Mesenchymal stem cell (in vitro differentiated cells and primary cell): ENCODE data around the gene ZNF592.

Experiments
- DNase-seq: peaks from one replicate; pipeline ENCODE4 v3.0.0-alpha.2; 2013
- H2AFZ ChIP-seq: one replicate; pipeline ENCODE4 v1.6.1; 2013; ENCODE audit warnings: low read depth, mild to moderate bottlenecking, control low read depth, inconsistent platforms, low read length, moderate library complexity
- H2AK5ac ChIP-seq: 2 replicates; pipeline ENCODE4 v1.6.1; 2013; ENCODE audit warnings: low read length, moderate library complexity, mild to moderate bottlenecking, inconsistent platforms; ENCODE audit not compliant: severe bottlenecking
- H2BK120ac ChIP-seq: one replicate; pipeline ENCODE4 v1.6.1; 2013; ENCODE audit warnings: low read depth, mild to moderate bottlenecking, inconsistent platforms, low read length, moderate library complexity
- H2BK12ac ChIP-seq, 2 experiments: one replicate each; pipeline ENCODE4 v1.6.1; 2013; ENCODE audit warnings: inconsistent platforms in 2 of 2, low read length in 2 of 2, mild to moderate bottlenecking in 2 of 2, moderate library complexity in 2 of 2, control low read depth in 1 of 2
- H2BK15ac ChIP-seq: one replicate; pipeline ENCODE4 v1.6.1; 2013; ENCODE audit warnings: mild to moderate bottlenecking, low read depth, inconsistent platforms; ENCODE audit not compliant: poor library complexity, severe bottlenecking
- H2BK5ac ChIP-seq: 2 replicates; pipeline ENCODE4 v1.6.1; 2013; ENCODE audit warnings: low read depth, mild to moderate bottlenecking, low read length, control low read depth, inconsistent platforms; ENCODE audit not compliant: poor library complexity, severe bottlenecking
- H3K14ac ChIP-seq, 2 experiments: one replicate each; pipeline ENCODE4 v1.6.1; 2013; ENCODE audit warnings: inconsistent platforms in 2 of 2, low read length in 2 of 2, control low read depth in 1 of 2, mild to moderate bottlenecking in 1 of 2, moderate library complexity in 1 of 2
- H3K18ac ChIP-seq, 2 experiments: one replicate each; pipeline ENCODE4 v1.6.1; 2013; ENCODE audit warnings: inconsistent platforms in 2 of 2, low read length in 2 of 2, control low read depth in 1 of 2, low read depth in 1 of 2, mild to moderate bottlenecking in 1 of 2
- H3K23ac ChIP-seq, 2 experiments: one replicate each; pipeline ENCODE4 v1.6.1; 2013; ENCODE audit warnings: inconsistent platforms in 2 of 2, low read length in 2 of 2, mild to moderate bottlenecking in 2 of 2, moderate library complexity in 2 of 2, control low read depth in 1 of 2
- H3K27ac ChIP-seq: 2 replicates; pipeline ENCODE4 v1.5.1; 2013; ENCODE audit warnings: mild to moderate bottlenecking, moderate library complexity, low read length, control low read depth, inconsistent platforms; ENCODE audit not compliant: poor library complexity, severe bottlenecking
- H3K27me3 ChIP-seq, 2 experiments: 2 replicates each; pipeline versions ENCODE4 v1.6.1 to v1.7.0; 2013; ENCODE audit warnings: low read length in 2 of 2, mild to moderate bottlenecking in 2 of 2, moderate library complexity in 2 of 2, control low read depth in 1 of 2, inconsistent platforms in 1 of 2; ENCODE audit not compliant: control insufficient read depth in 1 of 2, insufficient read depth in 1 of 2
- H3K36me3 ChIP-seq, 2 experiments: 2 replicates each; pipeline versions ENCODE4 v1.6.1 to v1.7.0; 2013; ENCODE audit warnings: low read length in 2 of 2, control low read depth in 1 of 2, inconsistent platforms in 1 of 2, low read depth in 1 of 2, mild to moderate bottlenecking in 1 of 2; ENCODE audit not compliant: insufficient read depth in 2 of 2, control insufficient read depth in 1 of 2
- H3K4ac ChIP-seq, 2 experiments: one replicate each; pipeline ENCODE4 v1.6.1; 2013; ENCODE audit warnings: inconsistent platforms in 2 of 2, low read length in 2 of 2, mild to moderate bottlenecking in 2 of 2, moderate library complexity in 2 of 2, control low read depth in 1 of 2, low read depth in 1 of 2
- H3K4me1 ChIP-seq: 2 replicates; pipeline ENCODE4 v1.6.1; 2013; ENCODE audit warnings: low read depth, low read length, control low read depth; ENCODE audit not compliant: control insufficient read depth, insufficient read depth
- H3K4me2 ChIP-seq: 2 replicates; pipeline ENCODE4 v1.6.1; 2013; ENCODE audit warnings: low read length, mild to moderate bottlenecking, inconsistent platforms; ENCODE audit not compliant: poor library complexity, severe bottlenecking
- H3K4me3 ChIP-seq, 2 experiments: 2 replicates each; pipeline versions ENCODE4 v1.5.1 to v1.7.0; 2013; ENCODE audit warnings: low read length in 2 of 2, mild to moderate bottlenecking in 2 of 2, control low read depth in 1 of 2, low read depth in 1 of 2; ENCODE audit not compliant: insufficient read depth in 1 of 2
- H3K79me1 ChIP-seq: replicated peaks from 2 replicates; pipeline ENCODE4 v1.6.1; 2013; ENCODE audit warnings: mild to moderate bottlenecking, control low read depth, low read length, inconsistent platforms; ENCODE audit not compliant: poor library complexity, severe bottlenecking
- H3K9ac ChIP-seq: 2 replicates; pipeline ENCODE4 v1.7.0; 2013; ENCODE audit warnings: mild to moderate bottlenecking, low read length, moderate library complexity
- H3K9me3 ChIP-seq: 2 replicates; pipeline ENCODE4 v1.7.0; 2013; ENCODE audit warnings: mild to moderate bottlenecking, low read length; ENCODE audit not compliant: control insufficient read depth
- H4K8ac ChIP-seq: one replicate; pipeline ENCODE4 v1.6.1; 2013; ENCODE audit warnings: inconsistent platforms, mild to moderate bottlenecking, low read length, moderate library complexity
- H4K91ac ChIP-seq: one replicate; pipeline ENCODE4 v1.6.1; 2013; ENCODE audit warnings: mild to moderate bottlenecking, low read length, inconsistent platforms
- WGBS: methylation state at CpG from one replicate; pipeline ENCODE4 v1.1.7; 2013; ENCODE audit warnings: mixed read lengths; 5-methylcytosine and 5-hydroxymethylcytosine counted together

ZNF592 gene

GRCh38 chr15:84834229-84834955 lies 86.0 kb downstream of the ZNF592 start:
- H3K79me1 ChIP-seq, result no peaks in the 10 kb centered on the region
- no peak overlapping the region for H3K4me3 ChIP-seq
- no peak overlapping the region for H2BK15ac ChIP-seq
- peak overlapping the region in 1 of 2 experiments; percentile 28 for H3K18ac ChIP-seq
- H3K14ac ChIP-seq, result no peak overlapping the region
- H3K9ac ChIP-seq, result no peak overlapping the region
- H2AFZ ChIP-seq, result no peak overlapping the region
- H2AK5ac ChIP-seq, result no peak overlapping the region
- no peak overlapping the region for H2BK12ac ChIP-seq
- H3K4me2 ChIP-seq, result no peak overlapping the region
- no peak for DNase-seq
- no peaks in the 10 kb centered on the region for H3K9me3 ChIP-seq
- H3K4me1 ChIP-seq, result peaks cover 14% of the 10 kb centered on the region
- H4K91ac ChIP-seq, result no peak overlapping the region
- no peak overlapping the region for H2BK120ac ChIP-seq
- peaks cover 19 to 37% of the 10 kb centered on the region in 2 experiments for H3K27me3 ChIP-seq
- no peak overlapping the region for H2BK5ac ChIP-seq
- H4K8ac ChIP-seq, result no peak overlapping the region
- 93% methylated on average over 4 of the region's 4 CpGs for WGBS
- H3K27ac ChIP-seq, result no peak overlapping the region
- no peak overlapping the region for H3K4ac ChIP-seq
- H3K23ac ChIP-seq, result no peak overlapping the region
- H3K36me3 ChIP-seq, result no peaks in the 10 kb centered on the region

GRCh38 chr15:84834969-84835368 lies 86.6 kb downstream of the ZNF592 start:
- no peak overlapping the region for H2BK5ac ChIP-seq
- H2BK15ac ChIP-seq, result no peak overlapping the region
- no peaks in the 10 kb centered on the region for H3K9me3 ChIP-seq
- no peak overlapping the region for H4K91ac ChIP-seq
- H3K4ac ChIP-seq, result no peak overlapping the region
- H3K18ac ChIP-seq, result no peak overlapping the region
- H3K4me1 ChIP-seq, result peaks cover 14% of the 10 kb centered on the region
- H2AK5ac ChIP-seq, result no peak overlapping the region
- no peak overlapping the region for H2BK12ac ChIP-seq
- no peak overlapping the region for H2BK120ac ChIP-seq
- no peaks in the 10 kb centered on the region for H3K36me3 ChIP-seq
- H3K27ac ChIP-seq, result no peak overlapping the region
- no peak overlapping the region for H4K8ac ChIP-seq
- H3K4me2 ChIP-seq, result no peak overlapping the region
- H2AFZ ChIP-seq, result no peak overlapping the region
- WGBS, result 94% methylated on average over 5 of the region's 5 CpGs
- H3K27me3 ChIP-seq, result peaks cover 19 to 37% of the 10 kb centered on the region in 2 experiments
- no peak overlapping the region for H3K23ac ChIP-seq
- H3K14ac ChIP-seq, result no peak overlapping the region
- DNase-seq, result no peak
- H3K9ac ChIP-seq, result no peak overlapping the region
- no peak overlapping the region for H3K4me3 ChIP-seq
- H3K79me1 ChIP-seq, result no peaks in the 10 kb centered on the region

- no peaks in the 10 kb centered on the region for H3K36me3 ChIP-seq
- no peak overlapping the region for H2BK5ac ChIP-seq
- no peak overlapping the region for H3K18ac ChIP-seq
- no peak overlapping the region for H3K9ac ChIP-seq
- H3K4ac ChIP-seq, result no peak overlapping the region
- H3K4me2 ChIP-seq, result no peak overlapping the region
- peaks cover 19% of the 10 kb centered on the region for H3K4me1 ChIP-seq
- H2BK15ac ChIP-seq, result no peak overlapping the region
- H3K9me3 ChIP-seq, result no peaks in the 10 kb centered on the region
- no peak overlapping the region for H3K23ac ChIP-seq
- H2BK12ac ChIP-seq, result no peak overlapping the region
- no peak overlapping the region for H3K4me3 ChIP-seq
- no peak overlapping the region for H2AK5ac ChIP-seq
- no peak overlapping the region for H4K8ac ChIP-seq
- no peak overlapping the region for H3K27ac ChIP-seq
- no peak overlapping the region for H2AFZ ChIP-seq
- no peaks in the 10 kb centered on the region for H3K79me1 ChIP-seq
- H3K14ac ChIP-seq, result no peak overlapping the region
- H3K27me3 ChIP-seq, result peaks cover 19 to 37% of the 10 kb centered on the region in 2 experiments
- H2BK120ac ChIP-seq, result no peak overlapping the region
- no peak overlapping the region for H4K91ac ChIP-seq
- DNase-seq, result no peak
- 86% methylated on average over 3 of the region's 5 CpGs for WGBS
Measured at GRCh38 chr15:84835661-84836337, 87.4 kb downstream of the ZNF592 start.

- H2BK12ac ChIP-seq, result no peak overlapping the region
- H4K91ac ChIP-seq, result no peak overlapping the region
- H3K23ac ChIP-seq, result no peak overlapping the region
- H3K4ac ChIP-seq, result no peak overlapping the region
- H3K9me3 ChIP-seq, result no peaks in the 10 kb centered on the region
- no peak overlapping the region for H3K27ac ChIP-seq
- H3K4me2 ChIP-seq, result no peak overlapping the region
- H3K79me1 ChIP-seq, result no peaks in the 10 kb centered on the region
- H3K36me3 ChIP-seq, result no peaks in the 10 kb centered on the region
- H2BK15ac ChIP-seq, result no peak overlapping the region
- H2AK5ac ChIP-seq, result no peak overlapping the region
- no peak overlapping the region for H3K4me3 ChIP-seq
- H2AFZ ChIP-seq, result no peak overlapping the region
- H2BK5ac ChIP-seq, result no peak overlapping the region
- H4K8ac ChIP-seq, result no peak overlapping the region
- H3K14ac ChIP-seq, result no peak overlapping the region
- H2BK120ac ChIP-seq, result no peak overlapping the region
- peaks cover 22% of the 10 kb centered on the region for H3K4me1 ChIP-seq
- DNase-seq, result no peak
- H3K9ac ChIP-seq, result no peak overlapping the region
- peaks cover 19 to 34% of the 10 kb centered on the region in 2 experiments for H3K27me3 ChIP-seq
- H3K18ac ChIP-seq, result no peak overlapping the region
- 81% methylated on average over 1 of the region's 1 CpG for WGBS
Measured at GRCh38 chr15:84836844-84837243, 88.5 kb downstream of the ZNF592 start.
